NCI-H2196 treated with DMSO at 0.1 percent for 48 hours (cell line): ENCODE measurements around the gene ATP5F1D.

ENCODE experiments used
- DNase-seq: peaks from one replicate; lab custom pipeline; 2025; ENCODE audit not compliant: unreplicated experiment; lab: John Stamatoyannopoulos, UW

The ATP5F1D gene

DNA sequence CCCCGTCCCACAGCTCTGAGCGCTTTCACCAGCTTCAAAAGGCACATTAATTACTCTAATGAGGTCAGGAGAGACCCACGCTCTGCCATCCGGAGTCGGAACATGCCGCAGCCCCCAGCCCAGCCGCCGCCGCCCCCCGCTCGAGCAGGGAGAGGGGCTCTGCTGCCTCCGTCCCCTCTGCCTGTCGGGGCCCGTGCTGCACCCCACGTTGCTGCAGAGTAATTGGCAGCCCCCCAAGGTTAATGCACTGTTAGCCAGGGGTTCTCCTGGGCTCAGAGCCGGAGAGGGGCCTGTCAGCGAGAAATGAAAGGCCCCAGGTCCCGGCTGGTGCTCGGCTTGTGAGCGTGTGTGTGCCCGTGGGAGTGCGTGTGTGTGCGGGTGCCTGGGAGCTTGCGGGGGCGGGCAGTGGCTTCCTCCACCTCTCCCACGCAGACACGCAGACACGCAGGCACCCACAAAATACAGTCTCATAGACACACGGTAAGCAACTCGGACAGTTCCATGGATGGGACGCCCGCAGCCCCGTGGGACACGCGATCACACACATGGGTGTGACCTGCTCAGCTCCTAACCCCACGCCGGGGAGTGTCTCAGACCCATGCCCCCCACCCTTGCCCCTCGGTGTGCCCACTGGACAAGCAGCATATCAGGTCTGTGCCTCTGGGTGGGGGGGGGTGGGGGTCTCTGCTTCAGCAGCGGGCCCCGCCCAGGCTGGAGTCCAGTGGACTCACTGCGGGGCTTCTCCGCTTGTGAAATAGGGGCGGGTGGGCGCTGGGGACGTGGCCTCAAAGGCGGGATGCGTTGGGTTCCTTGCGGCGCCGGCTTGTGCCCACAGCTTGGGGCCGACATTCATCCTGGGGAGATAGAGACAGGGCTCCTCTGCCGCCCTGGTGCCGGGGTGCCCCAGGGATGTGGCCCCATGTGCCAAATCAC is 39.4 kb downstream of the ATP5F1D start:
- DNase-seq: no peak

- no peak for DNase-seq
Observed at GRCh38 chr19:1281569-1282287, 40.2 kb downstream of the ATP5F1D start.

GRCh38 chr19:1282588-1283206 is 41.1 kb downstream of the ATP5F1D start:
- DNase-seq: no peak

GRCh38 chr19:1283207-1283916 is 41.8 kb downstream of the ATP5F1D start:
- DNase-seq: no peak

DNA sequence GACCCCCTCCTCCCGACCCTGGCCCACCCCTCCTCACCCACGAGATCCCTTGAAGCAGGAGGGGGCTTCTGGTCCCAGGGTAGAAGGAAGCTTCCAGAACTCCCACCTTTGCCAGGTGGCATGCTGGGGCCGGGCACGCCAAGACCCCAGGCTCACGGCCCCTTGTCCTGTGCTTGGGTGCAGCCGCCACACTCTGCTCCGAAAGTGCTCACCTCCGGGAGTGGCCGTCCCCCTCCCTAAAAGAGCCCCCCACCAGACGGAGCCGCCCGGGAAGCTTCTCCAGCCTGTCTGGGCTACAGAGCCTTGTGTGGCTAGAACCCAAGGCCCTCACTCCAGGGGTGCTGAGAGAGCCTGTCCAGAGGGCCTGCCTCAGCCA is 42.4 kb downstream of the ATP5F1D start:
- DNase-seq: no peak

- DNase-seq: no peak
Observed at GRCh38 chr19:1284293-1284978, 42.9 kb downstream of the ATP5F1D start.

DNA sequence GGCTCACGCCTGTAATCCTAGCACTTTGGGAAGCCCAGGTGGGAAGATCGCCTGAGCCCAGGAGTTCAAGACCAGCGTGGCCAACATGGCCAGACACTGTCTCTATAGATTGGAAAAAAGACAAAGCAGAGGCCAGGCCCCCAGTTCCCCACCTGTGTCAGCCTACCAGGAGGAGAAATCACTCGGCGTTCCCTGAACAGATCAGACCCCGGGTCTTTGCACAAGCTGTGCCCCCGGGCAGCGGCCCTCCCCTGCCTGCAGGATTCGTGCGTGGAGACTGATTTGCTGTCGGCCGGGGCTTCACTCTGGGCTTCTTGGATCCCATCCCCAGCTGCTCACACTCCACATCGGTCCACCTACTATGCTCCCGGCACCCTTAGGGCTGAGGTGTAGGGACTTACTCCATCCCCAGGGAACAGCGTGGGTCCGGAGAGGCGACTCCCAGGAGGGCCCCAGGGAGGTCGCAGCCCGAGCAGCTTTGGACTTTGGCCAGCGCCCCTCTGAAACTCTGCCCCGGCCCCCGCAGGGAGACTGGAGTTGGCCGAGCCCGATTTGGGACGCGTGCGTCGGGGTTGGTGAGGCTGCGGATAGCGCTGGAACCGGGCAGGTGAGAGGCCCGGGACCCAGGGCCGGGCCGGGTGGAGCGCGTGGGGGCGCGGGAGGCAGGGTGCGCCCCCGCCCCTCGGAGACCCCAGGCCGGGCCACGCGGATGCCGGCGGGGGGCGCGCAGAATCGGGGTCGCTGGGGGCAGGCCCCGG is 43.6 kb downstream of the ATP5F1D start:
- no peak for DNase-seq

DNA sequence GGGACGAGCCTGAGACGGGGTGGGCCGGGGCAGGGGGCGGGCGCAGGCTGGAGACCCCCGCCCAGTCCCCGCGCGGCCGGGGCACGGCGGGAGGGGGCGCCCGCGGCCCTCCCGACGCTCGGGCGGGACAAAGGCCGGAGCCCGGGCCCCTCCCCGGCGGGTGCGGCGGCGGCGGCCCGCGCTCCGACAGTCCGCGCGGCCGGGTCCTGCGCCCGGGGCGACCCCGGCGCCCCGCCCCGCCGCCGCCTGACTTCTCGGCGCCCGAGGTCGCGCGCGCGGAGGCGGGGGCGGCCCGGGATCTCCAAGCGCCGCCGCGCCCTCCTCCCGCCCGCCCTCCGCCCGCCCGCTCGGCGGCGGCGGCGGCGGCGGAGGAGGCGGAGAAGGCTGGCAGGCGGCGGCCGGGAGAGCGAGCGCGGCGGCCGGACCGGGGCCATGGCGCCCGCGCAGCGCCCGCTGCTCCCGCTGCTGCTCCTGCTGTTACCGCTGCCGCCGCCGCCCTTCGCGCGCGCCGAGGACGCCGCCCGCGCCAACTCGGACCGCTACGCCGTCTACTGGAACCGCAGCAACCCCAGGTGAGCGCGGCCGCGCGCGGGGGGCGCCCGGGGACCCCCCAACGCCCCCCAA is 44.3 kb downstream of the ATP5F1D start, which contains the start of gene EFNA2:
Gene EFNA2, plus strand, starts transcription at position 137 of the 624 bp plus-strand sequence. Its CDS starts 296 bp downstream, at position 433.
- DNase-seq: no peak

DNA sequence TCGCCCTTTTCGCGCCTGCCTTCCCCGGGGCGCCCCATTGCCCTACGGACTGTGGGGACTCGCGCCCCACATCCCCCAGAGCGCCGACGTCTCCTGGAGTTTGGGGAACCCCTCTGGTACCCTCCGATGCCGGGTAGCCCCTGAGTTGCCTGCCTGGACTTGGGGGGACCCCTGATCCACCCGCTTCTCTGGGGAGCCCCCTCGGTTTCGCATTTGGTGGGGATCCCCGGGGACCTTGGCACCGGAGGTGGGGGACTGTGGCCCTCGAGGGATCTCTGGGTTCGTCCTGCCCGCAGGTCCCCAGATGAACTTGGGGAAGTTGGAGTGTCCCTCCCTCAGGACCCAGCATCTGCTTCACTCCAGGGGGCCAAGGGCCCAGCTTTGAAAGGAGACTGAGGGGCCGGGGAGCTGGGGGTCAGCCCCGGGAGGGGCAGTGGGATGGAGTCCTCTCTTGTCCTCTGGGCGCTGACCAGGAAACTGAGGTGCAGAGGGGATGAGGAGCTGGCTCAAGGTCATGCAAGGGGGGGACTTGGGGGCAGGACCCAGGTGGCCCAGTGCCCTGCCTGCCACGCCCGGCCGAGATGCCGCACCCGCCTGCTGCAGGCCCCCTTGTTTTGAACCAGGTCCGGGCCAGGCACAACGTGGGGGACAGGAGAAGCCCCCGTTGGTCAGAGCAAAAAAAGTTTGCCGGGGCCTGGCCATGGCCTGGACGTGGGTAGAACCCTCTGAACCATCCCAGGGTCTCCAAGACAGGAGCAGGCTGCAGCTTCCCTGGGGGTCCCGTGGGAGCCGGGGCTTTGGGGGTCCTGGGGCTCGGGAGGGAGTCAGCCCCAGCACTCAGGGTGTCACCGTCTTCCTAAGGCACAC is 45.2 kb downstream of the ATP5F1D start:
- DNase-seq: no peak

DNA sequence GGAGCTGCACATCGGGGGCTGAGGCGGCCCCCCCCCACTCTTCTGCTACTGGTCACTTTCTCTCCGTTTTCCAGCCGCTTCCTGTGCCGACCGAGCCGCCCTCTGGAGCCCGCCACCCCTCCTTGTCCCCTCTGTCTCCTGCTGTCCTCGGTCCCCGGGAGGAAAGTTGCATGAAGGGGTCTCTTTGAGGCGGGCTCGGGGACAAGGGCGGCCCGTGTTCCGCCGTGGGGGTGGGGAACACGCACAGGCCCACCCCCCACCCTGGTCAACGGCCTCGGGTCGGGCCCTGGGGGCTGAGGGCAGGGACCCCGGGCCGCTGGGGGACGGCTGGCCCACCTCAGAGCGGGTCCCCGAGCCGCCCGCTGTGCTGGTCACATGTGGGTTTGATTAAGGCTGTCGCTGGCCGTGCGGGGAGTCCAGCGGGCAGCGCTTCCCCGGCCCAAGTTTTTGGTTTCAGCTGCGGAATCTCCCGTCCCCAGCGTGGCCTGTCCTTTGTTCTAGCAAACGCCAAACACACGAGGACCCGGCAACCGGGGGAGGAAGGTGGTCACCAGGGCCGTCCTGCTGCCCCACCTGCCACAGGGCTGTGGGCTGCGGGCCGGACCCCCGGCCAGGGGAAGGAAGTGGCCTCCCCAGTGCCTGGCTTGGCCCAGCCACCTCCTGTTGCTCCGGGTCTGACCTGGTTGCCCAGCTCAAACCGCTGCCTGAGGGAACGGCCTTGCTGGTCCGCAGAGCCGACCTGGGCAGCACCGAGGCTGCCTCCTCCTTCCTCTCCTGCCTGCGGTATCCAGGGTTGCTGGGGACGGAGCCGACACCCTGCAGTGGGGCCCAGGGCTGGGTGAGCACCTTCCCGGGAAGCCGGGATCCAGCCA is 46.0 kb downstream of the ATP5F1D start:
- DNase-seq: no peak

GRCh38 chr19:1288226-1288612 is 46.7 kb downstream of the ATP5F1D start:
- no peak for DNase-seq

DNA sequence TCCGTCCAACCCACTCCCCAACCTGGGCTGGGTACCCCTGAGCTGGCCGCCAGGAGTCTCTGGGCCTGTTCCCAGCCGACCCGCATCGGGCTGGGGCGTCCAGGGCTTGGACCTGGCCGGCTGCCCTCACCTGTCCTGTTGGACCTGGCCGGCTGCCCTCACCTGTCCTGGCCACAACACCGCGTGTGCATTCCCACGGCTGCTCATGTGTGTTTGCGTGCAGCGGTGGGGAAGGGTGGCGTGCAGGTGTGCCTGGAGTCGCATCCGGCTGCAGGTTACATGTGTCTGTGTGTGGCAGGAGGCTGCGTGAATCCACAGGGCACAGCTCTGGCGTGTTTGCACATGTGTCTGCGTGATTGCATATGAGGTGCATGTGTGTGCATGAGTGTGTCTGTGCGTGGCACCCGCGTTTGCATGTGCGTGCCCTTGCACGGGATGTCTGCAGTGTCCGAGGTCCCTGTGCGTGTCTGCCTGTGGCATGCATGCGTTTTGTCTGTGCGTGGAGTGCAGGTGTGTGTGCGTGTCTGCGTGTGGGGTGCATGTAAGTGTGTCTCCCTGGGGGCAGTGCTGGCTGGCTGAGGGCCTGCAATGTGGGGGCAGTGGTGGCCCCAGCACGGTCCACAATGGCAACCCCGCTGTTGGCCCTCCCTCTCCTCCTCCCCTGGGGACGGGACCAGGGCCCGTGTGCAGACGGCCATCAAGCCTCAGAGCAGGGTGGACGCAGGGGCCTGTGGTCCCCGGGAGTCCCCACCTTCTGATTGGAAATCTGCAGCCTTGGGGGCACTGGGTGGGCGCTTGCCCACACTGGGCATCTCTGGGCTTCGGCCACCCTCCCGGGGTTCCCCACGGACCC is 47.5 kb downstream of the ATP5F1D start:
- no peak for DNase-seq

- DNase-seq: no peak
Observed at GRCh38 chr19:1289686-1290025, 48.1 kb downstream of the ATP5F1D start.

DNA sequence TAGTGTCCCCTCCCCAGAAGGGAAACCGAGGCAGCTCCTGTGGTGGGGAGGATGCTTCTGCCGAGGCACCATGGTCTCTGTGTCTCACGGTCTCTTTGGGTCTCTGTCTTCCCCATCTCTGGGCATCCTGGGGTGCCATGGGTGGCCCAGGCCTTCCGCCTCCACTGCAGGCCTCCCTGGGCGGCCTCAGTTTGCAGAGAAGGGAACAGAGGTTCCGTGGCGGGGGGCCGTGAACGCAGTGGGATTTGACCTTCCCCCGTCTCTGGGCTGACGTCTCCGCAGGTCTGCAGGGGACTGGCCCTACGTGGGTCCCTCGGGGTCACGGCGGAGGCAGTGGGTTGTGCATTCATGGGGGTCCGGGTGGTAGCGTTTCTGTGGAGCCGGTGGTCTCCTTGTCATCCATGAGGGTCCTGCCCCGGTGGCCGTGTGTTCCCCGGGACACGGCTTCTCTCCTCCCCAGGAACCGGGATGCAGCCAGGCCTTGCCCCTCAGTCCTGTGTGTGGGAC is 48.7 kb downstream of the ATP5F1D start:
- DNase-seq: no peak

GRCh38 chr19:1290703-1291651 is 49.4 kb downstream of the ATP5F1D start:
- no peak for DNase-seq
